Astrocyte (in vitro differentiated cells and primary cell): ENCODE measurements around the gene MPEG1.

Source experiments
- CTCF ChIP-seq: IDR thresholded peaks from 2 replicates; pipeline ENCODE4 v1.5.1; 2011; ENCODE audit warnings: low read depth, mild to moderate bottlenecking, inconsistent platforms, low read length, moderate library complexity; ENCODE audit not compliant: insufficient read depth
- EZH2 ChIP-seq: IDR thresholded peaks from 2 replicates; pipeline ENCODE4 v1.6.1; 2012; ENCODE audit warnings: mild to moderate bottlenecking, low read length, inconsistent platforms; ENCODE audit not compliant: insufficient read depth

GRCh38 chr11:59212222-59212621 lies 505 bp downstream of the MPEG1 start:
- TF ChIP-seq CTCF, result no peak
- TF ChIP-seq EZH2, result no peak
